Measurements from ENCODE around the gene SNIP1.

- TF ChIP-seq CTCF (IDR thresholded peaks at IDR 0.05; ENCODE audit: low read length) (no peak), EZH2 (optimal IDR thresholded peaks at IDR 0.05; ENCODE audit: low read depth, low read length) (no peak), EZH2phosphoT487 (IDR thresholded peaks at IDR 0.05; ENCODE audit: low read length) (no peak)
Measured at GRCh38 chr1:37553598-37553926, 531 bp downstream of the SNIP1 start.

Measured in MM.1S (cell line).